ENCODE results near the gene TPP2.

GRCh38 chr13:102701331-102701730 lies 104.5 kb downstream of the TPP2 start:
- TF ChIP-seq EZH2phosphoT487 (IDR thresholded peaks at IDR 0.05; ENCODE audit: borderline replicate concordance, low read length) (no peak), CTCF (IDR thresholded peaks at IDR 0.05; ENCODE audit: low read depth, low read length, poor library complexity, severe bottlenecking) (no peak)

Measured in DOHH2 (cell line).